H9 (cell line): Measurements from ENCODE around the gene BRAT1. TPM values are rescaled to one million over a fixed set of nuclear protein-coding genes. Genes with fewer than 3 reads are reported as not detected.

ENCODE experiments used
- DNase-seq: peaks from one replicate; pipeline ENCODE4 v3.0.0-alpha.2; 2017
- H2AFZ ChIP-seq: one replicate; pipeline ENCODE4 v1.6.1; 2013; ENCODE audit warnings: mild to moderate bottlenecking, low read length, control low read depth, moderate library complexity
- H2AK5ac ChIP-seq: 2 replicates; pipeline ENCODE4 v1.6.1; 2013; ENCODE audit warnings: low read length, control low read depth, mixed read lengths; ENCODE audit not compliant: insufficient read length
- H2BK120ac ChIP-seq: one replicate; pipeline ENCODE4 v1.6.1; 2013; ENCODE audit warnings: low read depth, mild to moderate bottlenecking, low read length, control low read depth, inconsistent platforms; ENCODE audit not compliant: poor library complexity, severe bottlenecking
- H2BK12ac ChIP-seq: 2 replicates; pipeline ENCODE4 v1.6.1; 2013; ENCODE audit warnings: low read length, control low read depth, mixed read lengths, low read depth; ENCODE audit not compliant: insufficient read length
- H2BK15ac ChIP-seq: 2 replicates; pipeline ENCODE4 v1.6.1; 2013; ENCODE audit warnings: low read depth, low read length, control low read depth
- H2BK20ac ChIP-seq: one replicate; pipeline ENCODE4 v1.6.1; 2013; ENCODE audit warnings: low read depth, mild to moderate bottlenecking, low read length, control low read depth, inconsistent platforms; ENCODE audit not compliant: poor library complexity, severe bottlenecking
- H2BK5ac ChIP-seq: 2 replicates; pipeline ENCODE4 v1.6.1; 2013; ENCODE audit warnings: low read length, control low read depth, mixed read lengths; ENCODE audit not compliant: insufficient read length
- H3K14ac ChIP-seq: 2 replicates; pipeline ENCODE4 v1.6.1; 2013; ENCODE audit warnings: low read length, control low read depth; ENCODE audit not compliant: insufficient read depth
- H3K18ac ChIP-seq: 2 replicates; pipeline ENCODE4 v1.6.1; 2013; ENCODE audit warnings: low read depth, mild to moderate bottlenecking, mixed read lengths, low read length, control low read depth; ENCODE audit not compliant: insufficient read length
- H3K23ac ChIP-seq: 2 replicates; pipeline ENCODE4 v1.6.1; 2013; ENCODE audit warnings: low read length, control low read depth, mixed read lengths, low read depth; ENCODE audit not compliant: insufficient read length
- H3K23me2 ChIP-seq: 2 replicates; pipeline ENCODE4 v1.6.1; 2013; ENCODE audit warnings: low read depth, mild to moderate bottlenecking, mixed read lengths, low read length, control low read depth; ENCODE audit not compliant: insufficient read length, poor library complexity, severe bottlenecking
- H3K27ac ChIP-seq: 2 replicates; pipeline ENCODE4 v1.5.1; 2013; ENCODE audit warnings: low read length, control low read depth, mixed read lengths, low read depth; ENCODE audit not compliant: insufficient read length
- H3K27me3 ChIP-seq: 2 replicates; pipeline ENCODE4 v1.6.1; 2013; ENCODE audit warnings: low read length, control low read depth, inconsistent platforms; ENCODE audit not compliant: insufficient read depth
- H3K4ac ChIP-seq: 2 replicates; pipeline ENCODE4 v1.6.1; 2013; ENCODE audit warnings: low read depth, mild to moderate bottlenecking, control low read depth, inconsistent platforms, low read length, moderate library complexity
- H3K4me1 ChIP-seq: 2 replicates; pipeline ENCODE4 v1.6.1; 2013; ENCODE audit warnings: low read length, control low read depth, inconsistent platforms; ENCODE audit not compliant: insufficient read depth
- H3K4me2 ChIP-seq: 2 replicates; pipeline ENCODE4 v1.6.1; 2013; ENCODE audit warnings: low read length, control low read depth, mixed read lengths; ENCODE audit not compliant: insufficient read length, insufficient read depth
- H3K56ac ChIP-seq: 2 replicates; pipeline ENCODE4 v1.6.1; 2013; ENCODE audit warnings: low read depth, mild to moderate bottlenecking, mixed read lengths, low read length, control low read depth; ENCODE audit not compliant: insufficient read length
- H3K79me1 ChIP-seq: 2 replicates; pipeline ENCODE4 v1.6.1; 2013; ENCODE audit warnings: low read depth, mild to moderate bottlenecking, moderate library complexity, low read length, control low read depth, inconsistent platforms; ENCODE audit not compliant: insufficient read depth, poor library complexity, severe bottlenecking
- H3K79me2 ChIP-seq: 2 replicates; pipeline ENCODE4 v1.6.1; 2013; ENCODE audit warnings: low read length, control low read depth, inconsistent platforms; ENCODE audit not compliant: insufficient read depth
- H3K9ac ChIP-seq: 2 replicates; pipeline ENCODE4 v1.6.1; 2013; ENCODE audit warnings: low read length, control low read depth, mixed read lengths; ENCODE audit not compliant: insufficient read length; ENCODE audit errors: extremely low read depth
- H3K9me3 ChIP-seq: one replicate; pipeline ENCODE4 v1.6.1; 2013; ENCODE audit warnings: low read depth, low read length, inconsistent platforms; ENCODE audit not compliant: control insufficient read depth
- H3T11ph ChIP-seq: one replicate; pipeline ENCODE4 v1.6.1; 2013; ENCODE audit warnings: mild to moderate bottlenecking, low read length, control low read depth, inconsistent platforms
- H4K20me1 ChIP-seq: one replicate; pipeline ENCODE4 v1.6.1; 2013; ENCODE audit not compliant: control insufficient read depth, insufficient read length, insufficient read depth
- H4K5ac ChIP-seq: 2 replicates; pipeline ENCODE4 v1.6.1; 2013; ENCODE audit warnings: low read depth, mild to moderate bottlenecking, mixed read lengths, low read length, control low read depth; ENCODE audit not compliant: insufficient read length
- H4K8ac ChIP-seq: replicated peaks from 2 replicates; pipeline ENCODE4 v1.6.1; 2013; ENCODE audit warnings: low read length, control low read depth, mixed read lengths, low read depth; ENCODE audit not compliant: insufficient read length
- H4K91ac ChIP-seq: 2 replicates; pipeline ENCODE4 v1.6.1; 2013; ENCODE audit warnings: low read depth, mild to moderate bottlenecking, moderate library complexity, mixed read lengths, low read length, control low read depth; ENCODE audit not compliant: insufficient read length
- H3K27ac Mint-ChIP-seq, 3 experiments: 2 replicates in 2 of 3; 3 replicates in 1 of 3; pipeline ENCODE4 v1.8.0; 2020 to 2021; ENCODE audit warnings: mixed read lengths in 3 of 3, mild to moderate bottlenecking in 1 of 3, moderate library complexity in 1 of 3
- H3K27me3 Mint-ChIP-seq: 2 replicates; pipeline ENCODE4 v1.8.0; 2021; ENCODE audit warnings: low read depth, mild to moderate bottlenecking, moderate library complexity, mixed read lengths
- H3K36me3 Mint-ChIP-seq, 3 experiments: 2 replicates in 2 of 3; 3 replicates in 1 of 3; pipeline ENCODE4 v1.8.0; 2020 to 2021; ENCODE audit warnings: low read depth in 3 of 3, mixed read lengths in 3 of 3; ENCODE audit not compliant: insufficient read depth in 1 of 3
- H3K4me1 Mint-ChIP-seq, 2 experiments: 2 replicates each; pipeline ENCODE4 v1.8.0; 2020; ENCODE audit warnings: mixed read lengths in 2 of 2
- H3K4me3 Mint-ChIP-seq, 2 experiments: 2 replicates in 1 of 2; 3 replicates in 1 of 2; pipeline ENCODE4 v1.8.0; 2020 to 2021; ENCODE audit warnings: mild to moderate bottlenecking in 2 of 2, mixed read lengths in 2 of 2, moderate library complexity in 1 of 2
- H3K9me3 Mint-ChIP-seq, 2 experiments: 2 replicates in 1 of 2; 3 replicates in 1 of 2; pipeline ENCODE4 v1.8.0; 2020; ENCODE audit warnings: mild to moderate bottlenecking in 2 of 2, mixed read lengths in 2 of 2, moderate library complexity in 1 of 2
- CTCF ChIP-seq: fragments of 200-600 bp; sonication (generic); conservative IDR thresholded peaks from 3 replicates; pipeline ENCODE4 v1.8.0; 2021; ENCODE audit warnings: antibody characterized with exemption, mild to moderate bottlenecking
- WGBS: extraction: QIAGEN DNeasy Blood & Tissue Kit; methylation state at CpG from one replicate; pipeline ENCODE4 v1.1.7; 2013; ENCODE audit warnings: missing lambda C conversion rate, low lambda C conversion rate, mixed read lengths; ENCODE audit not compliant: insufficient read length; ENCODE audit errors: extremely low coverage; 5-methylcytosine and 5-hydroxymethylcytosine counted together
- total RNA-seq: library from RNA; stranded (reverse); gene quantifications from 2 replicates; pipeline ENCODE4 v1.2.1, GENCODE V29; 2021

BRAT1 gene
- total RNA-seq, 1 experiment from 2014 or later, result 41.2 TPM

GRCh38 chr7:2510909-2511768, 44.2 kb downstream of the BRAT1 start:
- Histone ChIP-seq H3K27me3 (no peaks in the 10 kb centered on the region), H3K14ac (no peak overlapping the region), H2BK120ac (no peak overlapping the region), H3K79me1 (no peaks in the 10 kb centered on the region), H2BK5ac (no peak overlapping the region), H3K27ac (no peak overlapping the region), H3K23me2 (no peaks in the 10 kb centered on the region), H2AFZ (no peak overlapping the region), H3K23ac (no peak overlapping the region), H2AK5ac (no peak overlapping the region), H3K9me3 (no peaks in the 10 kb centered on the region), H3K4me1 (no peaks in the 10 kb centered on the region), H2BK15ac (no peak overlapping the region), H3K18ac (no peak overlapping the region), H4K91ac (no peak overlapping the region), H3K56ac (no peak overlapping the region), H3T11ph (no peak overlapping the region), H4K8ac (no peak overlapping the region), H3K79me2 (no peaks in the 10 kb centered on the region), H4K5ac (no peak overlapping the region), H3K4me2 (no peak overlapping the region), H2BK12ac (no peak overlapping the region), H3K4ac (no peak overlapping the region), H3K9ac (no peak overlapping the region), H2BK20ac (no peak overlapping the region), H4K20me1 (no peaks in the 10 kb centered on the region)
- Mint-ChIP-seq H3K36me3 (no peaks in the 10 kb centered on the region), H3K4me1 (peaks cover 13 to 36% of the 10 kb centered on the region in 2 experiments), H3K9me3 (no peaks in the 10 kb centered on the region; a peak in 1 of 5 replicates), H3K4me3 (no peak overlapping the region), H3K27ac (no peak overlapping the region), H3K27me3 (no peaks in the 10 kb centered on the region)
- DNase-seq, result no peak
- TF ChIP-seq CTCF, result no peak
- WGBS, result no CpG with 5 or more reads among the region's 27 CpGs
